Loucy (cell line): ENCODE measurements around the gene CAVIN3.
A peak's percentile ranks its signal among the peaks of the same experiment; 100 is the strongest.

Source experiments
- H2AFZ ChIP-seq: fragments of 200-600 bp; sonication (generic); 2 replicates; pipeline ENCODE4 v1.6.0; 2016; ENCODE audit warnings: antibody characterized with exemption, mild to moderate bottlenecking, low read length, moderate library complexity
- H3F3A ChIP-seq: fragments of 200-600 bp; 2 replicates; pipeline ENCODE4 v1.6.0; 2016; ENCODE audit warnings: antibody characterized with exemption, low read depth, mild to moderate bottlenecking
- H3K27me3 ChIP-seq: fragments of 200-600 bp; sonication (generic); 2 replicates; pipeline ENCODE4 v1.6.1; 2014; ENCODE audit warnings: low read length, mild to moderate bottlenecking; ENCODE audit not compliant: insufficient read depth, poor library complexity, severe bottlenecking
- H3K36me3 ChIP-seq: fragments of 200-600 bp; sonication (generic); 2 replicates; pipeline ENCODE4 v1.6.1; 2016; ENCODE audit warnings: low read length; ENCODE audit not compliant: insufficient read depth
- H3K4me1 ChIP-seq: fragments of 200-600 bp; sonication (generic); 2 replicates; pipeline ENCODE4 v1.5.1; 2014; ENCODE audit warnings: low read length, mild to moderate bottlenecking; ENCODE audit not compliant: insufficient read depth, poor library complexity, severe bottlenecking
- H3K4me2 ChIP-seq: fragments of 200-600 bp; sonication (generic); 2 replicates; pipeline ENCODE4 v1.6.0; 2014; ENCODE audit warnings: antibody characterized with exemption, low read length, low read depth, mild to moderate bottlenecking; ENCODE audit not compliant: poor library complexity, severe bottlenecking
- H3K4me3 ChIP-seq: fragments of 200-600 bp; sonication (generic); 2 replicates; pipeline ENCODE4 v1.5.1; 2014; ENCODE audit warnings: low read length, mild to moderate bottlenecking, mixed read lengths; ENCODE audit not compliant: poor library complexity, severe bottlenecking
- H3K79me2 ChIP-seq: fragments of 200-600 bp; sonication (generic); 2 replicates; pipeline ENCODE4 v1.6.1; 2014; ENCODE audit warnings: low read length; ENCODE audit not compliant: insufficient read depth
- H3K9ac ChIP-seq: fragments of 200-600 bp; sonication (generic); 2 replicates; pipeline ENCODE4 v1.6.0; 2014; ENCODE audit warnings: mild to moderate bottlenecking, low read depth, low read length, moderate library complexity; ENCODE audit not compliant: poor library complexity, severe bottlenecking
- H3K9me2 ChIP-seq: fragments of 200-600 bp; sonication (generic); replicated peaks from 2 replicates; pipeline ENCODE4 v1.6.1; 2016; ENCODE audit warnings: low read depth, low read length, mixed read lengths
- H3K9me3 ChIP-seq: fragments of 200-600 bp; sonication (generic); 2 replicates; pipeline ENCODE4 v1.6.1; 2014; ENCODE audit warnings: mild to moderate bottlenecking, antibody characterized with exemption, low read length, low read depth; ENCODE audit not compliant: insufficient read depth
- H4K20me1 ChIP-seq: fragments of 200-600 bp; sonication (generic); 2 replicates; pipeline ENCODE4 v1.6.0; 2014; ENCODE audit warnings: antibody characterized with exemption, low read length, mild to moderate bottlenecking; ENCODE audit not compliant: insufficient read depth, poor library complexity, severe bottlenecking
- EZH2phosphoT487 ChIP-seq: fragments of 200-600 bp; IDR thresholded peaks from 2 replicates; pipeline ENCODE4 v1.6.1; 2018; ENCODE audit warnings: antibody characterized with exemption, mild to moderate bottlenecking, moderate library complexity, borderline replicate concordance
- TF ChIP-seq, protein P1 (sequence below): fragments of 200-600 bp; sonication (generic); conservative IDR thresholded peaks from 2 replicates; pipeline ENCODE4 v1.5.1; 2014; ENCODE audit warnings: mild to moderate bottlenecking, antibody characterized with exemption, low read length

The CAVIN3 gene

DNA sequence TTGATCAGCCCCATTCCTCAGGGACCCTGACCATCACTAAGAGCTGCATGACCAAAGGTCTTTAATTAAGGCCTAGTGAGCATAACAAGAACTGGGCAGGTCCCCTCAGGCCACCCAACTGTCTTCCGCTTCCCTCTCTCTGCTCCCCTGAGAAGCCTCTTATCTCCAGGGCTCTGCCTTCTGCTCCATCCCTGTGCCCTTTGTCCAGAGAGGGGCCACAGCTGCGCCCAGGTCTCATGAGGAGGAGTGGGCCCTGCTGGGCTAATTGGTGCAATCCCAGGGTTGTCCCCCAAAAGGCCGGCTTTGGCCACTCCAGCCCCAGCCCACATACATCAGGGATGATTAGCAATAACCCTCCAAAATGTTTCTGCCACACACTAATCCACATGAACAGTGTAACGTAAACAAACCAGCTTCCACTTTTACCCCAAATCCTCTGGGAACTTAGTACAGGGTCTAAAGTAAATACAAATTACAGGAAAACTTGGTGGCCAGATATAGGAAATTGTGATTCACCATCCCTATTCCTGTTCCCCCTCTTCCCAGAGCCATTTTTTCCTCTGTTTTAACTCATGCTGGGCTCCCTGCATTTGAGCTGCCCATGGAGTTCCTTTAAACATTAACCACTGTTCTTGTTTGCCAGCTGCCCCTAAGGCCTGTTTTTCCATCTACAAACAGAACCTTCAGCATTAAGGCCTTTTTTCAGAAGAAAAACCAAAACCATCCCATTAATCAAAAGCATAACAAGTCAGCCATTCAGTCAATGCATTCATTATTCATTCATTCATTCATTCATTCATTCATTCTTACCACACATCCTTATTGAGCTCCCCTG, 34.6 kb upstream of the CAVIN3 start:
- no peak overlapping the region for H2AFZ ChIP-seq
- H3K4me2 ChIP-seq: no peak overlapping the region

DNA sequence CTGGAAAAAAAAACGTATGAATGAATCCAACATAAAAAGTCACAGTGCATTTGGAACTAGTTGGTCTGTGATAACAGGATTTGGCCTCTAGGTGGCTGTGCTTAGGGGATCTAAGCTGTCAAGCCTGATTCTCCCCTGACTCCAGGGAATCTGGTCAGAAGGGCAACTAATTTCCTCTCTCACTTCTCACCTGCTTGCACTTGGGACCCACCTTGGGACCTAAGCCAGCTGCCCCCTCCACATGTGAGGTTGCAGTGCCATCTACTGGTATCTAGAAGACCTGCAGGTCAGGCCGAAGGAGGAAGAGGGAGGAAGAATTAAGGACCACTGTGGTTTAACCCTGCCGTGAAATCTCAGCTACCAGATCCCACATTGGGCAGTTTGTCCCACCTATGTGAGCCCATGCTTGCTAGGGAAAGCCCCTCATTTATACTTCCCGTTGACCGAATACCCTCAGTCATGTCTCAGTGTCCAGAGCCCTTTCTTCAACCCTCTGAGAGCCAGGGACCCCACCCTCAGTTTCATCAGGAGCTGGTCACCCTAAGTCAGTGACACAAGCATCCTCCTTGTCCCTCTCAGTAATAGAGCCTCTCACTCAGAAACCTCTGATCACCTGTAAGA, 33.2 kb upstream of the CAVIN3 start:
- H3K4me1 ChIP-seq: no peaks in the 10 kb centered on the region
- no peaks in the 10 kb centered on the region for H3K9me3 ChIP-seq
- H4K20me1 ChIP-seq: no peaks in the 10 kb centered on the region
- H3F3A ChIP-seq: no peaks in the 10 kb centered on the region
- no peaks in the 10 kb centered on the region for H3K79me2 ChIP-seq
- no peaks in the 10 kb centered on the region for H3K36me3 ChIP-seq
- H2AFZ ChIP-seq: peak overlapping the region; percentile 39
- no peaks in the 10 kb centered on the region for H3K9me2 ChIP-seq
- no peak overlapping the region for H3K9ac ChIP-seq
- TF ChIP-seq, protein P1, sequence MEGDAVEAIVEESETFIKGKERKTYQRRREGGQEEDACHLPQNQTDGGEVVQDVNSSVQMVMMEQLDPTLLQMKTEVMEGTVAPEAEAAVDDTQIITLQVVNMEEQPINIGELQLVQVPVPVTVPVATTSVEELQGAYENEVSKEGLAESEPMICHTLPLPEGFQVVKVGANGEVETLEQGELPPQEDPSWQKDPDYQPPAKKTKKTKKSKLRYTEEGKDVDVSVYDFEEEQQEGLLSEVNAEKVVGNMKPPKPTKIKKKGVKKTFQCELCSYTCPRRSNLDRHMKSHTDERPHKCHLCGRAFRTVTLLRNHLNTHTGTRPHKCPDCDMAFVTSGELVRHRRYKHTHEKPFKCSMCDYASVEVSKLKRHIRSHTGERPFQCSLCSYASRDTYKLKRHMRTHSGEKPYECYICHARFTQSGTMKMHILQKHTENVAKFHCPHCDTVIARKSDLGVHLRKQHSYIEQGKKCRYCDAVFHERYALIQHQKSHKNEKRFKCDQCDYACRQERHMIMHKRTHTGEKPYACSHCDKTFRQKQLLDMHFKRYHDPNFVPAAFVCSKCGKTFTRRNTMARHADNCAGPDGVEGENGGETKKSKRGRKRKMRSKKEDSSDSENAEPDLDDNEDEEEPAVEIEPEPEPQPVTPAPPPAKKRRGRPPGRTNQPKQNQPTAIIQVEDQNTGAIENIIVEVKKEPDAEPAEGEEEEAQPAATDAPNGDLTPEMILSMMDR: peak; percentile 99
- TF ChIP-seq EZH2phosphoT487: no peak
- H3K27me3 ChIP-seq: no peaks in the 10 kb centered on the region
- H3K4me3 ChIP-seq: no peak overlapping the region
- H3K4me2 ChIP-seq: no peak overlapping the region

More for the DNA sequence above, 34.6 kb upstream of the CAVIN3 start:
- no peaks in the 10 kb centered on the region for H3K79me2 ChIP-seq
- no peaks in the 10 kb centered on the region for H3K9me3 ChIP-seq
- no peaks in the 10 kb centered on the region for H3K36me3 ChIP-seq
- H3K4me3 ChIP-seq: no peak overlapping the region
- H4K20me1 ChIP-seq: no peaks in the 10 kb centered on the region
- no peaks in the 10 kb centered on the region for H3F3A ChIP-seq
- H3K9me2 ChIP-seq: no peaks in the 10 kb centered on the region
- H3K9ac ChIP-seq: no peak overlapping the region
- no peaks in the 10 kb centered on the region for H3K4me1 ChIP-seq
- TF ChIP-seq, protein P1: no peak
- TF ChIP-seq EZH2phosphoT487: no peak
- H3K27me3 ChIP-seq: no peaks in the 10 kb centered on the region

DNA sequence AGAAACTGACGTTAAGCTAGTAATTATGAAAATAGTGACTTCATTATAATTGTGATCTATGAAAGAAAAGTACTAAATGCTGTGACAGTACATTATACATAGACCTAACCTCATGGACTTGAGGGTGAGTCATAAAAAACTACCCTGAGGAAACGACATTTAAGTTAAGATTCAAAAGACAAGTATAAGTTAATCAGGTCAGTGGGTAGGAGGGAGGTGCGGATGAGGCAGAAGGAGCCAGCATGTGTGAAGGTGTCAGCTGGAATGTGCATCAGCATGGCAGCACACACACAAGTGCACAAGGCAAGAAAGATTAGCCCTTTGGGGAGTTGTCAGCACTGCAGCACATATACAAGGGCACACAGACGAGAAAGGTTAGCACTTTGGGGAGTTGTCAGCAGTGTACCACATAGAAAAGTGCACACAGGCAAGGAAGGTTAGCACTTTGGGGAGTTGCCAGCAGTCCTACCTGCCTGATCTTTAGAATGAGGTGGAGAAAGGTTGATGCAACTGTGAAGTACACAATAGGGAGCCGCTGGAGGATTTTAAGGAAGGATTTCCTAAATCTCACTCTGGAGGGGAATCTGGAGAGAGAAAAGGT, 31.6 kb upstream of the CAVIN3 start:
- Histone ChIP-seq H2AFZ (no peak overlapping the region), H3K9me2 (no peaks in the 10 kb centered on the region)

More for the DNA sequence above, 31.6 kb upstream of the CAVIN3 start:
- Histone ChIP-seq H4K20me1 (no peaks in the 10 kb centered on the region), H3K36me3 (no peaks in the 10 kb centered on the region), H3K4me1 (no peaks in the 10 kb centered on the region), H3K4me2 (no peak overlapping the region), H3F3A (no peaks in the 10 kb centered on the region), H3K27me3 (no peaks in the 10 kb centered on the region), H3K79me2 (no peaks in the 10 kb centered on the region), H3K9me3 (no peaks in the 10 kb centered on the region), H3K4me3 (no peak overlapping the region), H3K9ac (no peak overlapping the region)
- TF ChIP-seq, protein P1: no peak
- TF ChIP-seq EZH2phosphoT487: no peak
